GM11168 (cell line): ENCODE results near the gene WNT7B.

ENCODE experiments used
- in situ Hi-C: fragments of 300-500 bp; cut with MboI; formaldehyde crosslinking; loops from one replicate; pipeline ENCODE4 v1.12.0; 2022; ENCODE audit warnings: low sequenced_read_pairs; ENCODE audit not compliant: unreplicated experiment

WNT7B gene

GRCh38 chr22:45977003-45977411 lies at the start of gene WNT7B:
Gene WNT7B, minus strand, starts transcription at chr22:45977162. Its CDS starts 408 bp downstream, at chr22:45976754.
- in situ Hi-C loops: no loop called here

GRCh38 chr22:46025973-46026898 lies 49.3 kb upstream of the WNT7B start:
- in situ Hi-C loops: no loop called here

GRCh38 chr22:46025225-46025972 lies 48.4 kb upstream of the WNT7B start:
- in situ Hi-C loops: no loop called here

GRCh38 chr22:46024136-46024840 lies 47.3 kb upstream of the WNT7B start:
- in situ Hi-C loops: no loop called here

GRCh38 chr22:46023558-46023981 lies 46.6 kb upstream of the WNT7B start:
- in situ Hi-C loops: no loop called here

- in situ Hi-C loops: no loop called here
Measured at GRCh38 chr22:46022881-46023512, 46.0 kb upstream of the WNT7B start.

GRCh38 chr22:46021577-46021976 lies 44.6 kb upstream of the WNT7B start:
- in situ Hi-C loops: no loop called here

- in situ Hi-C loops: no loop called here
Measured at GRCh38 chr22:46019351-46019750, 42.4 kb upstream of the WNT7B start.

GRCh38 chr22:46018859-46019258 lies 41.9 kb upstream of the WNT7B start:
- in situ Hi-C loops: no loop called here

- in situ Hi-C loops: no loop called here
Measured at GRCh38 chr22:46017166-46017565, 40.2 kb upstream of the WNT7B start.

- in situ Hi-C loops: no loop called here
Measured at GRCh38 chr22:46013460-46014416, 36.8 kb upstream of the WNT7B start.

- in situ Hi-C loops: no loop called here
Measured at GRCh38 chr22:46012881-46013281, 35.9 kb upstream of the WNT7B start.

GRCh38 chr22:46012182-46012880 lies 35.4 kb upstream of the WNT7B start:
- in situ Hi-C loops: no loop called here

- in situ Hi-C loops: no loop called here
Measured at GRCh38 chr22:46011627-46012181, 34.7 kb upstream of the WNT7B start.

GRCh38 chr22:46010951-46011626 lies 34.1 kb upstream of the WNT7B start:
- in situ Hi-C loops: no loop called here

- in situ Hi-C loops: no loop called here
Measured at GRCh38 chr22:46010207-46010867, 33.4 kb upstream of the WNT7B start.

- in situ Hi-C loops: loop anchor here (5.0 to 10.0 kb wide), 2 partner anchors 108 to 305 kb away; no protein-coding TSS in a partner anchor
Measured at GRCh38 chr22:46009730-46010129, 32.8 kb upstream of the WNT7B start.
